GM12874 (cell line): ENCODE results near the gene VEPH1.

Source experiments
- CTCF ChIP-seq: IDR thresholded peaks from 2 replicates; pipeline ENCODE4 v1.5.1; 2011; ENCODE audit warnings: low read depth, mild to moderate bottlenecking, control low read depth, low read length, moderate library complexity; ENCODE audit not compliant: insufficient read depth

VEPH1 gene

DNA sequence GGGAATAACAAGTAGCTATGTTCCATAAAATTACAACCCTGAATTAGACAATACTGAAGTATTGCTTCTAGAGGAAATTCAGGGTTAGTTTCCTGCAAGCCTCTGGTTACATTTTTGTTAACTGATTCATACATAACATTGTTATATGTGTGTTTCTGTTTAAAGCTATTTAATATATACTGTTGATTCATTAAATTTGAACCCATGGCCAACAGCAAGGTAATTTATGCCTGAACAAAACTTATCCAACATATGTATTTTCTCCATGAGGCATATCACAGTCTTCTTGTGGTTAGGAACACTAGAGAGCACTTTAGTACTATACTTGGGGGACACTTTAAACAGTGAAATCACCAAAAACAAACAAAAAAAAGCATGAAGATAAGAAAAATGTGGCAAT is 114.2 kb downstream of the VEPH1 start:
- no peak for TF ChIP-seq CTCF

- no peak for TF ChIP-seq CTCF
Observed at GRCh38 chr3:157387708-157388435, 115.3 kb downstream of the VEPH1 start.

DNA sequence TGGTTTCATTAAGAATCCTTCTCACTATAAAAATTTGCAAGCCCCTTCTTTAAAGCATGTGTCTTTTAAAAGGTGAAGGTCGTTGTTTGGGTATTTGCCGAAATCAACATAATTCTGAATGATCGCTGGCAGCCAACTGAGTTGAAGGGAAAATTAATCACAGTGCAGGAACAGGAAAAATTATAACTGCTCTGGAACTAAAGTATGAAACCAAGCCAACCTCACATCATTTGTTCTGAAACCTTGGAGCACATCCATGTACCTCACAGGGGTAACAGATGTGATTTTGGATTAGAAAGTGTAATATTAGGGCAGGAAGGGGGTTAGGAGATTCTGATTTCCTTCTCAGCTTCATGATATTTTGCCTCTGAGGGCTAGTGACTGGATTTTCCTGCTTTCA is 118.7 kb downstream of the VEPH1 start:
- TF ChIP-seq CTCF, result no peak

GRCh38 chr3:157384031-157384430 is 119.2 kb downstream of the VEPH1 start:
- no peak for TF ChIP-seq CTCF

- no peak for TF ChIP-seq CTCF
Observed at GRCh38 chr3:157381606-157382005, 121.6 kb downstream of the VEPH1 start.

DNA sequence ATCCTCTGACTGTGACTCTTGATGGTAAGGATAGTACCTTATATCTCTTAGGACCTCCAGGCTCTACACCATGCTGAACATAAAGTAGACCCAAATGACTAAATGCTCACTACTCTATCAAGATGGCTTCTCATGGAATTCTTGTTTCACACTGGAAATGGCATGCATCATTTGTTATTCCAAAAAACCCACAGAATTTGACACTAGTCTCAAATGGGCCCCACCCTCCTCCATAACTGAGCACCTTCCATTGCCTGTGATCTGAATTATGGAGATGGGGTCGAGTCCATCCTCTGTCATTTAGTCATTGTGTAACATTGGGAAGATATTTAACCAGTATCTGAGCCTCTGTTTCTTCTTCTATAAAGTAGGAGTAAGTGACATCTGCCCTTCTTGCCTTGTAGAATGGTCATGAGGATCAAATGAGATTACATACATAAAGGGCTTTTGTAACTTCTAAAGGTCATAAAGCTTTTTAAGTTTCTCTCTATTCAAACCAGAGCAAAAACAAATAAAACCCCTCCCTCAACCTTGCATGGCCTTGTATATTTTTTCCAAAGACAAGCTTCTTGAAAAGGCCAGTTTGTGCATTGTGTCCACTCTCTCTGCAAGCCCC is 123.6 kb downstream of the VEPH1 start:
- TF ChIP-seq CTCF, result no peak

GRCh38 chr3:157376603-157377300 is 126.5 kb downstream of the VEPH1 start:
- no peak for TF ChIP-seq CTCF
